ENCODE measurements around the gene LMNTD1. TPM values are rescaled to one million over a fixed set of nuclear protein-coding genes. Genes with fewer than 3 reads are reported as not detected.

LMNTD1 gene
- total and polyA plus RNA-seq, 2 experiments from 2014 or later = 0.87 TPM; not detected in 1

GRCh38 chr12:25558586-25558985, 5.5 kb upstream of the LMNTD1 start:
- H3K9me2 ChIP-seq (replicated peaks; ENCODE audit: insufficient read depth) = no peaks in the 10 kb centered on the region
- H3K4me2 ChIP-seq = no peak overlapping the region
- no peak overlapping the region for H3K4me3 ChIP-seq
- TF ChIP-seq, protein P1, sequence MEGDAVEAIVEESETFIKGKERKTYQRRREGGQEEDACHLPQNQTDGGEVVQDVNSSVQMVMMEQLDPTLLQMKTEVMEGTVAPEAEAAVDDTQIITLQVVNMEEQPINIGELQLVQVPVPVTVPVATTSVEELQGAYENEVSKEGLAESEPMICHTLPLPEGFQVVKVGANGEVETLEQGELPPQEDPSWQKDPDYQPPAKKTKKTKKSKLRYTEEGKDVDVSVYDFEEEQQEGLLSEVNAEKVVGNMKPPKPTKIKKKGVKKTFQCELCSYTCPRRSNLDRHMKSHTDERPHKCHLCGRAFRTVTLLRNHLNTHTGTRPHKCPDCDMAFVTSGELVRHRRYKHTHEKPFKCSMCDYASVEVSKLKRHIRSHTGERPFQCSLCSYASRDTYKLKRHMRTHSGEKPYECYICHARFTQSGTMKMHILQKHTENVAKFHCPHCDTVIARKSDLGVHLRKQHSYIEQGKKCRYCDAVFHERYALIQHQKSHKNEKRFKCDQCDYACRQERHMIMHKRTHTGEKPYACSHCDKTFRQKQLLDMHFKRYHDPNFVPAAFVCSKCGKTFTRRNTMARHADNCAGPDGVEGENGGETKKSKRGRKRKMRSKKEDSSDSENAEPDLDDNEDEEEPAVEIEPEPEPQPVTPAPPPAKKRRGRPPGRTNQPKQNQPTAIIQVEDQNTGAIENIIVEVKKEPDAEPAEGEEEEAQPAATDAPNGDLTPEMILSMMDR (IDR thresholded peaks at IDR 0.05; ENCODE audit: poor library complexity) = no peak
- TF ChIP-seq EZH2phosphoT487 (IDR thresholded peaks at IDR 0.05; ENCODE audit: low read depth, severe bottlenecking, unreplicated experiment) (no peak), EZH2 (IDR thresholded peaks at IDR 0.05; ENCODE audit: borderline replicate concordance) (no peak)
- WGBS (ENCODE audit: low lambda C conversion rate, missing lambda C conversion rate) = 97% methylated on average over 7 of the region's 7 CpGs
- no peaks in the 10 kb centered on the region for H3K9me3 ChIP-seq (ENCODE audit: low read depth)
- no peaks in the 10 kb centered on the region for H3K27me3 ChIP-seq
- H3K79me2 ChIP-seq = no peaks in the 10 kb centered on the region
- no peak overlapping the region for H2AFZ ChIP-seq
- no peaks in the 10 kb centered on the region for H3K36me3 ChIP-seq (replicated peaks; ENCODE audit: insufficient read depth, low read depth)
- no peak for DNase-seq (ENCODE audit: low spot score)
- H4K20me1 ChIP-seq (ENCODE audit: insufficient read depth, poor library complexity, severe bottlenecking) = no peaks in the 10 kb centered on the region
- H3K27ac ChIP-seq = no peak overlapping the region
- H3K4me1 ChIP-seq (ENCODE audit: insufficient read depth) = no peaks in the 10 kb centered on the region

- Histone ChIP-seq H4K20me1 (ENCODE audit: insufficient read depth, poor library complexity, severe bottlenecking) (no peaks in the 10 kb centered on the region), H2AFZ (no peak overlapping the region), H3K27ac (no peak overlapping the region), H3K79me2 (no peaks in the 10 kb centered on the region), H3K9me2 (replicated peaks; ENCODE audit: insufficient read depth) (no peaks in the 10 kb centered on the region), H3K36me3 (replicated peaks; ENCODE audit: insufficient read depth, low read depth) (no peaks in the 10 kb centered on the region), H3K4me1 (ENCODE audit: insufficient read depth) (no peaks in the 10 kb centered on the region), H3K27me3 (no peaks in the 10 kb centered on the region), H3K4me2 (no peak overlapping the region), H3K4me3 (no peak overlapping the region), H3K9me3 (ENCODE audit: low read depth) (no peaks in the 10 kb centered on the region)
- TF ChIP-seq EZH2 (IDR thresholded peaks at IDR 0.05; ENCODE audit: borderline replicate concordance) (no peak), EZH2phosphoT487 (IDR thresholded peaks at IDR 0.05; ENCODE audit: low read depth, severe bottlenecking, unreplicated experiment) (no peak)
- TF ChIP-seq, protein P1 (IDR thresholded peaks at IDR 0.05; ENCODE audit: poor library complexity) = peak; percentile 52
- peak; percentile 68 for DNase-seq (ENCODE audit: low spot score)
- WGBS (ENCODE audit: low lambda C conversion rate, missing lambda C conversion rate) = 56% methylated on average over 2 of the region's 2 CpGs
These were observed 4.8 kb upstream of the LMNTD1 start for GRCh38 chr12:25557830-25558436.

DNA sequence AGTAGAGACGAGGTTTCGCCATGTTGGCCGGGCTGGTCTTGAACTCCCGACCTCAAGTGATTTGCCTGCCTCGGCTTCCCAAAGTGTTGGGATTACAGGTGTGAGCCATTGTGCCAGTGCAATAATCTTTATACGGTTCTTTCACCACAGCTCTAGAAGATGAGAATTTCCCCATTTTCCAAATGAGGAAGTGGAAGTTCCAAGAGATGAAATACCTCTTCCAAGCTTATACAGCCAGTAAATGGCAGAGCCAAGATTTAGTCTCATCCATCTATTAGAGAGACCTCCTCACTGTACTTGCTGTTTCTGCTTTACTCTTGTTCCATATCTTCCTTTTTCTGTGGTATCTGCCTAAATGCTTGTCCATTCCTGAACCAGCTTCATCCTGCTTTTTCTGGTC, 3.1 kb upstream of the LMNTD1 start:
- no peak overlapping the region for H3K27ac ChIP-seq
- H3K9me2 ChIP-seq (replicated peaks; ENCODE audit: insufficient read depth) = no peaks in the 10 kb centered on the region
- H3K4me3 ChIP-seq = no peak overlapping the region
- no peak for DNase-seq (ENCODE audit: low spot score)
- no peaks in the 10 kb centered on the region for H3K4me1 ChIP-seq (ENCODE audit: insufficient read depth)
- TF ChIP-seq EZH2phosphoT487 (IDR thresholded peaks at IDR 0.05; ENCODE audit: low read depth, severe bottlenecking, unreplicated experiment) = no peak
- TF ChIP-seq, protein P1 (IDR thresholded peaks at IDR 0.05; ENCODE audit: poor library complexity) = no peak
- no peak for TF ChIP-seq EZH2 (IDR thresholded peaks at IDR 0.05; ENCODE audit: borderline replicate concordance)
- no peaks in the 10 kb centered on the region for H3K36me3 ChIP-seq (replicated peaks; ENCODE audit: insufficient read depth, low read depth)
- H3K79me2 ChIP-seq = no peaks in the 10 kb centered on the region
- H3K27me3 ChIP-seq = no peaks in the 10 kb centered on the region
- H3K4me2 ChIP-seq = no peak overlapping the region
- no peaks in the 10 kb centered on the region for H3K9me3 ChIP-seq (ENCODE audit: low read depth)
- H2AFZ ChIP-seq = no peak overlapping the region
- WGBS (ENCODE audit: low lambda C conversion rate, missing lambda C conversion rate) = 98% methylated on average over 6 of the region's 6 CpGs
- no peaks in the 10 kb centered on the region for H4K20me1 ChIP-seq (ENCODE audit: insufficient read depth, poor library complexity, severe bottlenecking)

All from hepatocyte (in vitro differentiated cells).